HG02840 (cell line): Measurements from ENCODE around the gene RAPGEF6.
"Not testable (repeated sequence)": the region's sequence is repeated elsewhere in the genome, so short reads cannot be mapped to it uniquely, and the experiment has no call there.

Experiments used
- ATAC-seq: cut with Tn5 transposase; IDR thresholded peaks from one replicate; pipeline ENCODE4 v1.9.1; 2021; ENCODE audit warnings: mild to moderate bottlenecking, moderate library complexity, moderate number of reproducible peaks; ENCODE audit not compliant: unreplicated experiment, low FRiP score

Gene RAPGEF6

GRCh38 chr5:131609774-131610173, 25.3 kb downstream of the RAPGEF6 start:
- no peak for ATAC-seq

DNA sequence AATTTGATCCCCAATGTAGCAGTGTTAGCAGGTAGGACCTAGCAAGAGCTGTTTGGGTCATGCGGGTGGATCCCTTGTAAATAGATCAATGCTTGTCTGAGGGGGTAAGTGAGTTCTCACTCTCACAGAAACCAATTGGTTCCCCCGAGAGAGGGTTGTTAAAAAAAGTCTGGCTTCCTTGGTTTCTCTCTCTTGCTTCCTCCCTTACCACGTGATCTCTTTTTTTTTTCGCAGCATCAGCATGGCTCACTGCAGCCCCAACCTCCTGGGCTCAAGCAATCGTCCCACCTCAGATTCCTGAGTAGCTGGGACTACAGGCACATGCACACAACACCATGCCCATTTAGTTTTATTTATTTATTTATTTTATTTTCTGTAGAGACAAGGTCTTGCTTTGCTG, 26.4 kb downstream of the RAPGEF6 start:
- no peak for ATAC-seq

- ATAC-seq, result no peak
These were observed 27.0 kb downstream of the RAPGEF6 start for GRCh38 chr5:131607903-131608540.

DNA sequence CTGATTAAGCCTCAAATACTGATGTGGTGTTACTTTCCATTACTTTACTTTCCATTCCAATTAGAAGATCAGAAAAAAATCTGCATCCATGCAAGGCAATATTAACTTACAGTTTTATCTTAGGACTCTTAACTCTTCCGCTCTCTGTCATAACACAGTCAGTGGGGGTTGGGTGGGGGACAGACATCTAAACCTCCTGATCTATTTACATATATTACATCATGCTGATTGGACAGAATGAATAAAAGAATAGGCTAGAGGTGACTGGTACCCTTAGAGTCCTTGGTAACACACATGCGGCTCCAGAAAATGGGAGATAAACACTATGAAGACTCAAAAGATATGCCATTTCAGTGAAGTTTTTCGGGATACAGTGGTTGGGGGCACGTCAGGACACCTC, 27.6 kb downstream of the RAPGEF6 start:
- no peak for ATAC-seq

GRCh38 chr5:131605086-131605485, 29.9 kb downstream of the RAPGEF6 start:
- ATAC-seq, result no peak

- ATAC-seq, result no peak
These were observed 39.7 kb downstream of the RAPGEF6 start for GRCh38 chr5:131595088-131596033.

DNA sequence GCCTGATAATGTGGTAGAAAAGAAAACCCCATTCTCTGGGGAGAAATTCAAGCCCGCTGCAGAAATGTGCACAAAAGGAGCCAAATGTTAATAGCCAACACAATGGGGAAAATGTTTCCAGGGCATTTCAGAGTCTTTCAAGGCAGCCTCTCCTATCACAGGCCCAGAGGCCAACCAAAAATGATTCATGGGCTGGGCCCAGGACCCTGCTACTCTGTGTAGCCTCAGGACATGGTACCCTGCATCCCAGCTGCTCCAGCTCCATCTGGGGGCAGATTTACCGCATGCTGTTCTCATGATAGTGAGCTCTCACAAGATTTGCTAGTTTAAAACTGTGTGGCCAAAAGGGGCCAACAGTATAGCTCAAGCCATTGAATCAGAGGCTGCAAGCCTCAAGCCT, 41.1 kb downstream of the RAPGEF6 start:
- ATAC-seq, result no peak

DNA sequence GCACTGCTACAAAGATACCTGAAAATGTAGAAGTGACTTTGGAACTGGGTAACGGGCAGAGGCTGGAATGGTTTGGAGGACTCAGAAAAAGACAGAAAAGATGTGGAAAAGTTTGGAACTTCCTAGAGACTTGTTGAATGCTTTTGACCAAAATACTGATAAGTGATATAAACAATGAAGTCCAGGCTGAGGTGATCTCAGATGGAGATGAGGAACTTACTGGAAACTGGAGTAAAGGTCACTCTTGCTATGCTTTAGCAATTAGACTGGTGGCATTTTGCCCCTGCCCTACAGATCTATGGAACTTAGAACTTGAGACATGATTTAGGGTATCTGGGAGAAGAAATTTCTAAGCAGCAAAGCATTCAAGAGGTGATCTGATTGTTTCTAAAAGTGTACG, 41.6 kb downstream of the RAPGEF6 start:
- not testable (repeated sequence) for ATAC-seq

- no peak for ATAC-seq
These were observed 45.3 kb downstream of the RAPGEF6 start for GRCh38 chr5:131589510-131590348.

DNA sequence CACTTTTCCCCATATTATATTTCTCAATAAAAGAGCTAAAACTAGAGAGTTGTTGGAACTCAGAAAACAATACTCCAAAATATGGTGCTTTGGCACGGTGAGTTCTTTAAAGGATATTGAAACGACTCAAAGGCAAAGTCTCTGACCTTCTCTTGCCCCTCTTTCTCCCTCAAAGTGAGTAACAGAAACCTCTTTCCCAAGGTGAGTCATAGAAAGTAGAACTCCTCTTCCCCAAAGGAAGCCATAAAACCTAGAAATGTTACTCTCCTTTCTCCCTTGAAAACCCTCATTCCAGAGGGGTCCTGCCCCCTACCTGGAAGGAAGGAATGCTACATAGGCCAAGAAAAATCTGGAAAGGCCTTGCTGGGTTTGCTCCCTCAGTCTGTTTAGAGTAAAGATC, 47.5 kb downstream of the RAPGEF6 start:
- no peak for ATAC-seq

- no peak for ATAC-seq
These were observed 53.3 kb downstream of the RAPGEF6 start for GRCh38 chr5:131581702-131582101.

DNA sequence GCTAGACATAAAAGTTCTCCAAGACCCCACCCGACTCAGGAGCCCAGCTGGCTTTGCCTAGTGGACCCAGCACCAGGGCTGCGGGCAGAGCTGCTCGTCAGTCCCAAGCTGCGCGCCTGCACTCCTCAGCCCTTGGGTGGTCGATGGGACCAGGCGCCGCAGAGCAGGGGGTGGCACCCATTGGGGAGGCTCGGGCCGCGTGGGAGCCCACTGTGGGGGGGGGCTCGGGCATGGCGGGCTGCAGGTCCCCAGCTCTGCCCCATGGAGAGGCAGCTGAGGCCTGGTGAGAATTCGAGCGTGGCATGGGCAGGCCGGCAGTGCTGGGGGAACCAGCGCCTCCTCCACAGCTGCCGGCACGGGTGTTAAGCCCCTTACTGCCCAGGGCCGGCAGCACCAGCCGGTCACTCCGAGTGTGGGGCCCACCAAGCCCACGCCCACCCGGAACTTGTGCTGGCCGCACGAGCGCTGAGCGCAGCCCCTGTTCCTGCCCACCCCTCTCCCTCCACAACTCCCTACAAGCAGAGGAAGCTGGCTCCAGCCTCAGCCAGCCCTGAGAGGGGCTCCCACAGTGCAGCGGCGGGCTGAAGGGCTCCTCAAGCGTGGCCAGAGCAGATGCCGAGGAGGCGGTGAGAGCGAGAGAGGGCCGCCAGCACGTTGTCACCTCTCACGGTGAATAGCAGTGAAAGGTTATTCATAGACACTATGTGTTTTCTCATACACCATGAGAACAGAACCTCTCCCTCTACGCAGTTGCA, 54.9 kb downstream of the RAPGEF6 start:
- ATAC-seq, result no peak

- no peak for ATAC-seq
These were observed 59.3 kb downstream of the RAPGEF6 start for GRCh38 chr5:131575660-131576227.

- no peak for ATAC-seq
These were observed 63.3 kb downstream of the RAPGEF6 start for GRCh38 chr5:131571669-131572168.

DNA sequence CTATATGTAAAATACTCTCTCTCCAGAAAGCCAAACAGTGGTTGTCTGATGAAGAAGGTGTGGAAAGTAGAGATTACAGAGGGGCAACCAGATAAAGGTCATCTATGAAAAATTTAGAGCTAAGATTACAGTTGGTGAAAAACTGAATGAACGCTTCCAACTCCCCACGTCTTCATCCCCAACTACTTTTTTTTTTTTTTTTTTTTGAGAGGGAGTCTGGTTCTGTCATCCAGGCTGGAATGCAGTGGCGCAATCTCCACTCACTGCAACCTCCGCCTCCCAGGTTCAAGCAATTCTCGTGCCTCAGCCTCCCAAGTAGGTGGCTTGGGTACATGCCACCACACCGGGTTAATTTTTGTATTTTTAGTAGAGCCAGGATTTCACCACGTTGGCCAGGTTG, 64.3 kb downstream of the RAPGEF6 start:
- ATAC-seq, result no peak

GRCh38 chr5:131564229-131564652, 70.8 kb downstream of the RAPGEF6 start:
- no peak for ATAC-seq

GRCh38 chr5:131563434-131564228, 71.4 kb downstream of the RAPGEF6 start:
- ATAC-seq, result no peak

DNA sequence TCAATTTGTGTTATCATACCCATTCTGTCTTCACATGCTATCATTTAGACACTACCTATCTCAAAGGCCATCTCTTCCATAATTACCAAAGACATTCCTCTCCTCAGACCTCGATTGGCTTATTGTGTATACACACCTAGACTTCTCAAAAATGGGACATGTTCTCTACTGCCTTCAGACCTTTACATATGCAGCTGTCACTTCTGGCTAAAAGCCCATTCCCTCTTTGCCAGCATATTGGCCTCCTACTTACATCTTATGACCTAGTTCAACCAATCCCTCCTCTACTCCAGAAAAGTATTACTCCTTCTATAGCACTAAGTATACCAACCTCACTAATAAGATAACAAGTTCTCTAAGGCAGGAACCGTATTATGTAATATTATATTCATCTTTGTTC, 84.4 kb downstream of the RAPGEF6 start:
- ATAC-seq, result no peak

DNA sequence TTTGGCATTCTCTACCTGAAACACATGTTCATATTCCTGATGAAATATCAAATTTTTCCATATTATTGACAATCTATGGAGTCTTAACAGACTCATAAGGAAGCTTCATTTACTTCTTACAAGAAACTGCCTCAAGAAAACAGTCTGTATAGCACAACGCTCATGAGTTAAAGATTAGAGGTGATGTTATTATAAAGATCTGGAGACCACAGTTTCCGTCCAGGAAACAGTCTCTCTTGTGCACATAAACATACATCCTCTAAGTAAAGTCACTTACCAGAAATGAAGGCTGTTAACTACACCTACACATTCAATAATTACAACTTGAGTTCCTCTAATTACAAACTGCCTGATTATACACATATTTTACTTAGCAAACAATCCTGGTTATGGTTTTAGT, 86.9 kb downstream of the RAPGEF6 start:
- ATAC-seq, result no peak
